H9 (cell line): ENCODE measurements around the gene TMEM80. TPM values are rescaled to one million over a fixed set of nuclear protein-coding genes. Genes with fewer than 3 reads are reported as not detected.

ENCODE experiments used
- DNase-seq: peaks from one replicate; pipeline ENCODE4 v3.0.0-alpha.2; 2017
- H2AFZ ChIP-seq: one replicate; pipeline ENCODE4 v1.6.1; 2013; ENCODE audit warnings: mild to moderate bottlenecking, low read length, control low read depth, moderate library complexity
- H2AK5ac ChIP-seq: 2 replicates; pipeline ENCODE4 v1.6.1; 2013; ENCODE audit warnings: low read length, control low read depth, mixed read lengths; ENCODE audit not compliant: insufficient read length
- H2BK120ac ChIP-seq: one replicate; pipeline ENCODE4 v1.6.1; 2013; ENCODE audit warnings: low read depth, mild to moderate bottlenecking, low read length, control low read depth, inconsistent platforms; ENCODE audit not compliant: poor library complexity, severe bottlenecking
- H2BK12ac ChIP-seq: 2 replicates; pipeline ENCODE4 v1.6.1; 2013; ENCODE audit warnings: low read length, control low read depth, mixed read lengths, low read depth; ENCODE audit not compliant: insufficient read length
- H2BK15ac ChIP-seq: 2 replicates; pipeline ENCODE4 v1.6.1; 2013; ENCODE audit warnings: low read depth, low read length, control low read depth
- H2BK20ac ChIP-seq: one replicate; pipeline ENCODE4 v1.6.1; 2013; ENCODE audit warnings: low read depth, mild to moderate bottlenecking, low read length, control low read depth, inconsistent platforms; ENCODE audit not compliant: poor library complexity, severe bottlenecking
- H2BK5ac ChIP-seq: 2 replicates; pipeline ENCODE4 v1.6.1; 2013; ENCODE audit warnings: low read length, control low read depth, mixed read lengths; ENCODE audit not compliant: insufficient read length
- H3K14ac ChIP-seq: 2 replicates; pipeline ENCODE4 v1.6.1; 2013; ENCODE audit warnings: low read length, control low read depth; ENCODE audit not compliant: insufficient read depth
- H3K18ac ChIP-seq: 2 replicates; pipeline ENCODE4 v1.6.1; 2013; ENCODE audit warnings: low read depth, mild to moderate bottlenecking, mixed read lengths, low read length, control low read depth; ENCODE audit not compliant: insufficient read length
- H3K23ac ChIP-seq: 2 replicates; pipeline ENCODE4 v1.6.1; 2013; ENCODE audit warnings: low read length, control low read depth, mixed read lengths, low read depth; ENCODE audit not compliant: insufficient read length
- H3K23me2 ChIP-seq: 2 replicates; pipeline ENCODE4 v1.6.1; 2013; ENCODE audit warnings: low read depth, mild to moderate bottlenecking, mixed read lengths, low read length, control low read depth; ENCODE audit not compliant: insufficient read length, poor library complexity, severe bottlenecking
- H3K27ac ChIP-seq: 2 replicates; pipeline ENCODE4 v1.5.1; 2013; ENCODE audit warnings: low read length, control low read depth, mixed read lengths, low read depth; ENCODE audit not compliant: insufficient read length
- H3K27me3 ChIP-seq: 2 replicates; pipeline ENCODE4 v1.6.1; 2013; ENCODE audit warnings: low read length, control low read depth, inconsistent platforms; ENCODE audit not compliant: insufficient read depth
- H3K4ac ChIP-seq: 2 replicates; pipeline ENCODE4 v1.6.1; 2013; ENCODE audit warnings: low read depth, mild to moderate bottlenecking, control low read depth, inconsistent platforms, low read length, moderate library complexity
- H3K4me1 ChIP-seq: 2 replicates; pipeline ENCODE4 v1.6.1; 2013; ENCODE audit warnings: low read length, control low read depth, inconsistent platforms; ENCODE audit not compliant: insufficient read depth
- H3K4me2 ChIP-seq: 2 replicates; pipeline ENCODE4 v1.6.1; 2013; ENCODE audit warnings: low read length, control low read depth, mixed read lengths; ENCODE audit not compliant: insufficient read length, insufficient read depth
- H3K56ac ChIP-seq: 2 replicates; pipeline ENCODE4 v1.6.1; 2013; ENCODE audit warnings: low read depth, mild to moderate bottlenecking, mixed read lengths, low read length, control low read depth; ENCODE audit not compliant: insufficient read length
- H3K79me1 ChIP-seq: 2 replicates; pipeline ENCODE4 v1.6.1; 2013; ENCODE audit warnings: low read depth, mild to moderate bottlenecking, moderate library complexity, low read length, control low read depth, inconsistent platforms; ENCODE audit not compliant: insufficient read depth, poor library complexity, severe bottlenecking
- H3K79me2 ChIP-seq: 2 replicates; pipeline ENCODE4 v1.6.1; 2013; ENCODE audit warnings: low read length, control low read depth, inconsistent platforms; ENCODE audit not compliant: insufficient read depth
- H3K9ac ChIP-seq: 2 replicates; pipeline ENCODE4 v1.6.1; 2013; ENCODE audit warnings: low read length, control low read depth, mixed read lengths; ENCODE audit not compliant: insufficient read length; ENCODE audit errors: extremely low read depth
- H3K9me3 ChIP-seq: one replicate; pipeline ENCODE4 v1.6.1; 2013; ENCODE audit warnings: low read depth, low read length, inconsistent platforms; ENCODE audit not compliant: control insufficient read depth
- H3T11ph ChIP-seq: one replicate; pipeline ENCODE4 v1.6.1; 2013; ENCODE audit warnings: mild to moderate bottlenecking, low read length, control low read depth, inconsistent platforms
- H4K20me1 ChIP-seq: one replicate; pipeline ENCODE4 v1.6.1; 2013; ENCODE audit not compliant: control insufficient read depth, insufficient read length, insufficient read depth
- H4K5ac ChIP-seq: 2 replicates; pipeline ENCODE4 v1.6.1; 2013; ENCODE audit warnings: low read depth, mild to moderate bottlenecking, mixed read lengths, low read length, control low read depth; ENCODE audit not compliant: insufficient read length
- H4K8ac ChIP-seq: replicated peaks from 2 replicates; pipeline ENCODE4 v1.6.1; 2013; ENCODE audit warnings: low read length, control low read depth, mixed read lengths, low read depth; ENCODE audit not compliant: insufficient read length
- H4K91ac ChIP-seq: 2 replicates; pipeline ENCODE4 v1.6.1; 2013; ENCODE audit warnings: low read depth, mild to moderate bottlenecking, moderate library complexity, mixed read lengths, low read length, control low read depth; ENCODE audit not compliant: insufficient read length
- H3K27ac Mint-ChIP-seq, 3 experiments: 2 replicates in 2 of 3; 3 replicates in 1 of 3; pipeline ENCODE4 v1.8.0; 2020 to 2021; ENCODE audit warnings: mixed read lengths in 3 of 3, mild to moderate bottlenecking in 1 of 3, moderate library complexity in 1 of 3
- H3K27me3 Mint-ChIP-seq: 2 replicates; pipeline ENCODE4 v1.8.0; 2021; ENCODE audit warnings: low read depth, mild to moderate bottlenecking, moderate library complexity, mixed read lengths
- H3K36me3 Mint-ChIP-seq, 3 experiments: 2 replicates in 2 of 3; 3 replicates in 1 of 3; pipeline ENCODE4 v1.8.0; 2020 to 2021; ENCODE audit warnings: low read depth in 3 of 3, mixed read lengths in 3 of 3; ENCODE audit not compliant: insufficient read depth in 1 of 3
- H3K4me1 Mint-ChIP-seq, 2 experiments: 2 replicates each; pipeline ENCODE4 v1.8.0; 2020; ENCODE audit warnings: mixed read lengths in 2 of 2
- H3K4me3 Mint-ChIP-seq, 2 experiments: 2 replicates in 1 of 2; 3 replicates in 1 of 2; pipeline ENCODE4 v1.8.0; 2020 to 2021; ENCODE audit warnings: mild to moderate bottlenecking in 2 of 2, mixed read lengths in 2 of 2, moderate library complexity in 1 of 2
- H3K9me3 Mint-ChIP-seq, 2 experiments: 2 replicates in 1 of 2; 3 replicates in 1 of 2; pipeline ENCODE4 v1.8.0; 2020; ENCODE audit warnings: mild to moderate bottlenecking in 2 of 2, mixed read lengths in 2 of 2, moderate library complexity in 1 of 2
- WGBS: extraction: QIAGEN DNeasy Blood & Tissue Kit; methylation state at CpG from one replicate; pipeline ENCODE4 v1.1.7; 2013; ENCODE audit warnings: missing lambda C conversion rate, low lambda C conversion rate, mixed read lengths; ENCODE audit not compliant: insufficient read length; ENCODE audit errors: extremely low coverage; 5-methylcytosine and 5-hydroxymethylcytosine counted together
- total RNA-seq: library from RNA; stranded (reverse); gene quantifications from 2 replicates; pipeline ENCODE4 v1.2.1, GENCODE V29; 2021
- TF ChIP-seq, protein P1 (sequence below): fragments of 200-600 bp; sonication (generic); conservative IDR thresholded peaks from 3 replicates; pipeline ENCODE4 v1.8.0; 2021; ENCODE audit warnings: antibody characterized with exemption, mild to moderate bottlenecking

The TMEM80 gene
- total RNA-seq, 1 experiment from 2014 or later = 23.6 TPM

DNA sequence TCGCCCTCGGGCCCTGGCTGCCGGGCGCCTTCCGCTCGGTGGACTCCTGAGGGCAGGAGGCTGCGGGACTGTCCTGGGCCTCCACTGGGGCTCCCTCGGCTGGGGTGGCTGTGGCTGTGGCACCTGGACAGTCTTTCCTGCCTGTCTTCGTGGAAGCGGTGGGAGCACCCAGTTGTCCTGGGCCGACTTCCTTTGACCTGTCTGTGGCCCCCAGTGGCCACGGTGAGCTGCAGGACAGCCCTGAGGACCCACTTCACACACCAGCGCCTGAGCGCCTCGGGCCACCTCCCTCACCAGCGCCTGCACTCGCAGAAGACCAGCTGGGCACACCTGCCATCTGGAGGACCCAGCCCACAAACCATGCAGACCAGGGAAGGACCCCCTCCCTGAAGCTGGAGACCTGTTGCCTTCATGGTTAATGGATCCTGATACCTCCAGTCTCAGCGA, 8.6 kb downstream of the TMEM80 start:
- Histone ChIP-seq H4K20me1 (no peaks in the 10 kb centered on the region), H3K4me2 (no peak overlapping the region)

More for the DNA sequence above, 8.6 kb downstream of the TMEM80 start:
- H3K18ac ChIP-seq = no peak overlapping the region
- no peaks in the 10 kb centered on the region for H3K9me3 ChIP-seq
- H3K79me1 ChIP-seq = no peaks in the 10 kb centered on the region
- H3K4me1 ChIP-seq = no peaks in the 10 kb centered on the region; the same call in 1 of the 2 replicates
- Mint-ChIP-seq H3K4me1 (peaks cover 12 to 14% of the 10 kb centered on the region in 2 experiments), H3K27me3 (no peaks in the 10 kb centered on the region), H3K9me3 (no peaks in the 10 kb centered on the region), H3K27ac (no peak overlapping the region), H3K4me3 (no peak overlapping the region; a peak in 1 of 5 replicates), H3K36me3 (peaks cover 2 to 12% (median 12%) of the 10 kb centered on the region in 3 experiments; a peak in 5 of 7 replicates)
- no peak overlapping the region for H2BK5ac ChIP-seq
- H3K79me2 ChIP-seq = no peaks in the 10 kb centered on the region
- no peak overlapping the region for H4K91ac ChIP-seq
- no peak overlapping the region for H3K23ac ChIP-seq
- H3K14ac ChIP-seq = no peak overlapping the region
- H2AFZ ChIP-seq = no peak overlapping the region
- no peak overlapping the region for H2BK20ac ChIP-seq
- no peak overlapping the region for H3K4ac ChIP-seq
- no peak overlapping the region for H2BK12ac ChIP-seq
- H3K27me3 ChIP-seq = no peaks in the 10 kb centered on the region
- no peak overlapping the region for H3K56ac ChIP-seq
- no peak overlapping the region for H3K9ac ChIP-seq
- H3K27ac ChIP-seq = no peak overlapping the region
- H3T11ph ChIP-seq = no peak overlapping the region
- H3K23me2 ChIP-seq = peaks cover 3% of the 10 kb centered on the region
- TF ChIP-seq, protein P1, sequence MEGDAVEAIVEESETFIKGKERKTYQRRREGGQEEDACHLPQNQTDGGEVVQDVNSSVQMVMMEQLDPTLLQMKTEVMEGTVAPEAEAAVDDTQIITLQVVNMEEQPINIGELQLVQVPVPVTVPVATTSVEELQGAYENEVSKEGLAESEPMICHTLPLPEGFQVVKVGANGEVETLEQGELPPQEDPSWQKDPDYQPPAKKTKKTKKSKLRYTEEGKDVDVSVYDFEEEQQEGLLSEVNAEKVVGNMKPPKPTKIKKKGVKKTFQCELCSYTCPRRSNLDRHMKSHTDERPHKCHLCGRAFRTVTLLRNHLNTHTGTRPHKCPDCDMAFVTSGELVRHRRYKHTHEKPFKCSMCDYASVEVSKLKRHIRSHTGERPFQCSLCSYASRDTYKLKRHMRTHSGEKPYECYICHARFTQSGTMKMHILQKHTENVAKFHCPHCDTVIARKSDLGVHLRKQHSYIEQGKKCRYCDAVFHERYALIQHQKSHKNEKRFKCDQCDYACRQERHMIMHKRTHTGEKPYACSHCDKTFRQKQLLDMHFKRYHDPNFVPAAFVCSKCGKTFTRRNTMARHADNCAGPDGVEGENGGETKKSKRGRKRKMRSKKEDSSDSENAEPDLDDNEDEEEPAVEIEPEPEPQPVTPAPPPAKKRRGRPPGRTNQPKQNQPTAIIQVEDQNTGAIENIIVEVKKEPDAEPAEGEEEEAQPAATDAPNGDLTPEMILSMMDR = no peak
- no peak overlapping the region for H2BK120ac ChIP-seq
- H2BK15ac ChIP-seq = no peak overlapping the region
- no peak overlapping the region for H4K5ac ChIP-seq
- H4K8ac ChIP-seq = no peak overlapping the region
- DNase-seq = no peak
- H2AK5ac ChIP-seq = no peak overlapping the region
- no CpG with 5 or more reads among the region's 18 CpGs for WGBS
